ENCODE measurements around the gene TBC1D32.
"Not testable (repeated sequence)": the region's sequence is repeated elsewhere in the genome, so short reads cannot be mapped to it uniquely, and the experiment has no call there.

TBC1D32 gene

GRCh38 chr6:121222656-121223055 lies 111.6 kb downstream of the TBC1D32 start:
- no peak for DNase-seq

GRCh38 chr6:121216928-121217327 lies 117.4 kb downstream of the TBC1D32 start:
- no peak for DNase-seq

DNA sequence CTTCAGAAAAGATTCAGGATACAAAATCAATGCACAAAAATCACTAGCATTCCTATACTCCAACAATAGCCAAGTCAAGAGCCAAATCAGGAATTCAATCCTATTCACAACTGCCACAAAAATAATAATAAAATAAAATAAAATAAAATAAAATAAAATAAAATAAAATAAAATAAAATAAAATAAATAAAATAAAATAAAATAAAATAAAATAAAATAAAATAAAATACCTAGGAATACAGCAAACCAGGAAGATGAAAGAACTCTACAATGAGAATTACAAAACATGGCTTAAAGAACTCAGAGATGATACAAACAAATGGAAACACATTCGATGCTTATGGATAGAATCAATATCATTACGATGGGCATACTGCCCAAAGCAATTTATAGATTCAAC lies 120.9 kb downstream of the TBC1D32 start:
- not testable (repeated sequence) for DNase-seq

- DNase-seq = no peak
These were observed 123.3 kb downstream of the TBC1D32 start for GRCh38 chr6:121210943-121211342.

GRCh38 chr6:121205569-121205968 lies 128.7 kb downstream of the TBC1D32 start:
- DNase-seq = no peak

GRCh38 chr6:121201105-121201504 lies 133.2 kb downstream of the TBC1D32 start:
- DNase-seq = no peak

DNA sequence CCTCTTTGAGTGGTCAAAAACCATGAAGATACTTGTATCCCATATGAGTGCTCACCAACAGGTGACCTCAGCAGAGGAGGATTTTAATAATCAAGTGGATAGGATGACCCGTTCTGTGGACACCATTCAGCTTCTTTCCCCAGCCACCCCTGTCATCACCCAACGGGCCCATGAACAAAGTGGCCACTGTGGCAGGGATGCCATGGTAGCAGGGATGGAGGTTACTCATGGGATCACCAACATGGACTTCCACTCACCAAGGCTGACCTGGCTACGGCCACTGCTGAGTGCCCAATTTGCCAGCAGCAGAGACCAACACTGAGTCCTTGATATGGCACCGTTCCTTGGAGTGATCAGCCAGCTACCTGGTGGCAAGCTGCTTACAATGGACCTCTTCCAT lies 138.2 kb downstream of the TBC1D32 start:
- not testable (repeated sequence) for DNase-seq

DNA sequence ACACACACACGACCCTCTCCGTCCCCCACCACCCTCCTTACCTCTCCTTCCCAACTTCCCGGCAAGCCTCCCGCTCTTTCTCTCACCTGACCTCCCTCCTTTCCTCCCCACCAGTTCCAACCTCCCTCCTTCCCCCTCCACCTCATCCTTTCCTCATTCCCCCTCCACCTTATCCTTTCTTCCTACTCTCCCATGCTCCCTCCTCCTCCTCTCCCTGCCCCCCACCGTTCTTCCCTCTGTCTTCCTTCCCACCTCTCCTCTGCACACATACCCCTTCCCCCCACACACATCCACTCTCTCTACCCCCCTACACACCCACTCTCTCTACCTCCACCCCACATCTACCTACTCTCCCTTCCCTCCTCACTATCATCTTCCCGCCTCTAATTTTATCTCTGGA lies 144.2 kb downstream of the TBC1D32 start:
- no peak for DNase-seq

GRCh38 chr6:121188356-121188755 lies 145.9 kb downstream of the TBC1D32 start:
- DNase-seq = no peak

- no peak for DNase-seq
These were observed 146.5 kb downstream of the TBC1D32 start for GRCh38 chr6:121187833-121188200.

- no peak for DNase-seq
These were observed 147.0 kb downstream of the TBC1D32 start for GRCh38 chr6:121187200-121187832.

DNA sequence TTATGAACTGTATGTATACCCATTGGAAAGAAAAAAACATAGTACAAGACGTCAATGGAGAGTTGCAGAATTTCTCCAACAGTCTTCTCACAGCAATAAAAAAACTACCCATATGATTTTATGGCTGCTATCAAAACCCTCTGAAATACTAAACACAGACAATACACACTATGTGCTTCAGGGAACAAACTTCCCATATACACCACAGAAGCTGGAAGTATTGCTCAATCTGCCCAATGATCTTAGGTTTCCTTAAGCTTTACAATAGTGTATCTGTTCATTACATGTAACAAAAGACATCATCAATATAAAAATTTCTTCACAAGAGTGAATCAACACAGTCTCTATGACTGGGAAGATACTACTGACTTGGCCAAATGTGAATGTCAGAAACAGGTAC lies 150.5 kb downstream of the TBC1D32 start:
- DNase-seq = no peak

GRCh38 chr6:121175827-121176226 lies 158.5 kb downstream of the TBC1D32 start:
- DNase-seq = no peak

GRCh38 chr6:121172451-121172850 lies 161.8 kb downstream of the TBC1D32 start:
- not testable (repeated sequence) for DNase-seq

GRCh38 chr6:121171879-121172278 lies 162.4 kb downstream of the TBC1D32 start:
- no peak for DNase-seq

GRCh38 chr6:121161886-121162285 lies 172.4 kb downstream of the TBC1D32 start:
- no peak for DNase-seq

GRCh38 chr6:121160276-121160675 lies 174.0 kb downstream of the TBC1D32 start:
- DNase-seq = no peak

DNA sequence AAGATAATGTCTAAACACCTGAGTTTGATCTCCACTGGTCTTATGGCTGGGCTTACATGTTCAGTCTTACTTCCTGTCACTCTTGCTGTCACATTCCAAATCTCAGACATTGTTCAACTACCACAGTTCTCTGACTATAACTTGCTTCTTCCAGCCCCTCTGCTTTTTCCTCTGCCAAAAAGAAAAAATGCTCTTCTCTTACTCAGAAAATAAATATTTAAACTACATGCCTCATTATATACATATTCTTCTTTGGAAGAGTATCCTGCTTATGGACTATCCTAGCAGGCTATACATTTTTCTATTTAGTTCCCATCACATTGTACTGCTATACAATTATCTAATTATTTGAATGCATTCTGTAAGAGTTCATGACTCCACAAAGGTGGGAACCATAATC lies 175.4 kb downstream of the TBC1D32 start:
- DNase-seq = no peak

GRCh38 chr6:121158438-121158837 lies 175.8 kb downstream of the TBC1D32 start:
- DNase-seq = no peak

DNA sequence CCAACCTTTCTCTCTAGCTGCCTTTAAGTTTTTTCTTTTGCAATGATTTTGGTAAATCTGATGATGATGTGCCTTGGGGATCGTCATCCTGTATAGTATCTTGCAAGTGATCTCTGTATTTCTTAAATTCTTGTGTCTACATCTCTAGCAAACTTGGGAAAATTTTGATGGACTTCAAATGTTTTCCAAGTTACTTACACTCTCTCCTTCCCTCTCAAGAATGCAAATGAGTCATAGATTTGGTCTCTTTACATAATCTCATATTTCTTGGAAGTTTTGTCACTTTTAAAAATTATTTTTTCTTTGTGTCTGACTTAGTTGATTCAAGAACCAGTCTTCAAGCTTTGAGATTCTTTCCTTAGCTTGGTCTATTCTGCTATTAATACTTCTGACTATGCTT lies 176.4 kb downstream of the TBC1D32 start:
- no peak for DNase-seq

DNA sequence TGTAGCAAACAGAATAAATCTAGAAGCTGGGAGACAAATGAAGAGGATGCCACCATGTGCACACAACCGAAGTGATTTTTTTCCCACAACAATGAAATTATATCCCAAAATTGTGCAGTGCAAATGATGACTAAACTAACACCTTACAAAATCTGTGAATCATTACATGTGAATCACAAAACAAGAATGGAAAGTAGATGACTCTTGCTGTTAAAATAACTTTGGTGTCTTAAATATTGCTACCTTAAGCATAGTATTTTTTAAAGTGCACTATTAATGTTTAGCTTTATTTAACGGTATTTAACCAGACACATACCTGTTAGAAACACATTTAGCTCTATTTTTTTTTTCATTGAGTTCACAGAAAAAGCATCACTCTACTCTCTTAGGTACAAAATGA lies 190.8 kb downstream of the TBC1D32 start:
- DNase-seq = no peak

DNA sequence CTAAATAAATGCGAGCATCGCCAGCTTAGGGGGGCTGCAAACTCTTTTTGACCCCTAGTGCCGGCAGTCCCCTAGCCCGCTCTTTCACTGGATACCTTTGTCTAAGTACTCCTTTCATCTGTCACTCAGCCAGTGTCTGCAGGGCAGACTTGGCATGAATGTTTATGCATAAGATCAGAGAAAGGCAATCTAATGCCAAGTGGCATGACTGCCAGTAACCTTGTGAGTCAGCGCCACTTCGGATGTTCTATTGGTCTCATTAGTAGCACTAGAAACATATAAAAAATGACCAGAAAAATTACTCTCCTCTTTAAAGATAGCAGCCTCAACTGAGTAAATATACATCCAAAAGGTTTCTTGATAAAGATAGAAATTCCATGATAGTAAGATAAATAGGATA lies 192.2 kb downstream of the TBC1D32 start:
- DNase-seq = no peak

DNA sequence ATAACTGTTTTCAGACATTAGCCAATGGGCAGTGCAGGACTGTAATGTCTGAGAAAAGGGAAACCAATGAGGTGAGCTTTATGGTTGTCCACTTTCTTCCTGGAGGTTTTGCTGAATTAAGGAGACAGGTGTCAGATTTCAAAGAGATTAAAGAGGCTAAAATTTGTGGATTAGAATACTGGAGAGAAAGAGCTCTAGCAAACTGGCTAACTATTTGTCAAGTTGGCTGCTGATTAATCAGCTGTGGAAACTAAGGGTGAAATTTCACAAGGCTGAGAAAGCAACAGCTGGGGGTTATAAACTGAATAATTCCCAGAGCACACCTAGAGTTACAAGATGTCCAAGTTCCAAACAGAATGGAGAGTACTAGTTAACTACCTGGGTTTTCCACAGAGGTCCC lies 198.9 kb downstream of the TBC1D32 start:
- DNase-seq = no peak

DNA sequence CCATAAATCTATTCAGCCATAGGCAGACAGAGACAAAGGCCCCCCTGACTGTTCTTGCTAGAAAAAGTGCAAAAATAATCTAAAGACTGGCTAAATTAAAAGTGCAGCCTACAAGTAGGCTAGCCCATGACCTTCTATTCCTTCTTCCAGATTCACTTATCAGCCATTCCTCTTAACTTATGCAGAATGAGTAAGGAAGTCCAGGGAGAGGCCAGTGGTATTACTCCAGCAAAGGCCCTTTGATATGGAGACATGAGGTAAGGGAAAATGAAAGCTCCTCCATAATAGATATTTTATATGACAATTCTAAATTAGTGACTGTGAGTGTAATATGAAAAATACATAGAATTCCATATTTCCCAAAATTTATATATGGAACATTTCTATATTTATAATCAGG lies 199.4 kb downstream of the TBC1D32 start:
- no peak for DNase-seq

DNA sequence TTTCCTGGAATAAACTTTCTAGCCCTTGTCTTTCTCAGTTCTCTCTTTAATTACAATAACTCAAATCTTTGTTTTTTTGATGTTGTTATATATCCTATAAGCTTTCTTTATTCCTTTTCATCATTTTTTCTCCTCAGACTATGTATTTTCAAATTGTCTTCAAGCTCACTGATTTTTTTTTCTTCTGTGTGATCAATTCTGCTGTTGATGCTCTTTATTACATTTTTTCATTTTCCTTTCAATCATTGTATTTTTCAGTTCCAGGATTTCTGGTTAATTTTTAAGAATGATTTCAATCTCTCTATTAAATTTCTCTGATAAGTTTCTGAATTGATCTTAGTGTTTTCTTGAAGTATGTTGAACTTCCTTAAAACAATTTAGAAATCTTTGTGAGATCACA lies 209.7 kb downstream of the TBC1D32 start:
- DNase-seq = no peak

Data from inflammatory macrophage (primary cell).